Eye (tissue), 1 donor: ENCODE data around the gene ZFP42.
"Not testable (repeated sequence)": the region's sequence is repeated elsewhere in the genome, so short reads cannot be mapped to it uniquely, and the experiment has no call there.

ENCODE experiments used
- DNase-seq: peaks from one replicate; pipeline ENCODE4 v3.0.0-alpha.2; 2015

ZFP42 gene

GRCh38 chr4:188021548-188022249, 26.1 kb downstream of the ZFP42 start:
- DNase-seq = peak; percentile 58

GRCh38 chr4:188023682-188024081, 28.1 kb downstream of the ZFP42 start:
- no peak for DNase-seq

- DNase-seq = no peak
Measured at GRCh38 chr4:188025476-188025875, 29.9 kb downstream of the ZFP42 start.

GRCh38 chr4:188029114-188029513, 33.5 kb downstream of the ZFP42 start:
- DNase-seq = no peak

- DNase-seq = no peak
Measured at GRCh38 chr4:188030401-188030800, 34.8 kb downstream of the ZFP42 start.

- DNase-seq = no peak
Measured at GRCh38 chr4:188031751-188032150, 36.2 kb downstream of the ZFP42 start.

GRCh38 chr4:188032170-188032569, 36.6 kb downstream of the ZFP42 start:
- DNase-seq = peak; percentile 59

GRCh38 chr4:188032583-188032982, 37.0 kb downstream of the ZFP42 start:
- DNase-seq = no peak

- DNase-seq = no peak
Measured at GRCh38 chr4:188037003-188037713, 41.6 kb downstream of the ZFP42 start.

- no peak for DNase-seq
Measured at GRCh38 chr4:188041721-188042120, 46.1 kb downstream of the ZFP42 start.

GRCh38 chr4:188042191-188042590, 46.6 kb downstream of the ZFP42 start:
- no peak for DNase-seq

- DNase-seq = no peak
Measured at GRCh38 chr4:188043154-188043553, 47.6 kb downstream of the ZFP42 start.

GRCh38 chr4:188045461-188045860, 49.9 kb downstream of the ZFP42 start:
- not testable (repeated sequence) for DNase-seq

- DNase-seq = peak; percentile 61
Measured at GRCh38 chr4:188046657-188047056, 51.1 kb downstream of the ZFP42 start.

GRCh38 chr4:188053302-188053701, 57.7 kb downstream of the ZFP42 start:
- DNase-seq = no peak
